HG02588 (cell line): Measurements from ENCODE around the gene RNASEH2B.
A peak's percentile ranks its signal among the peaks of the same experiment; 100 is the strongest.

ENCODE experiments used
- ATAC-seq: cut with Tn5 transposase; IDR thresholded peaks from one replicate; pipeline ENCODE4 v1.9.1; 2021; ENCODE audit warnings: mild to moderate bottlenecking, moderate library complexity; ENCODE audit not compliant: unreplicated experiment

Gene RNASEH2B

DNA sequence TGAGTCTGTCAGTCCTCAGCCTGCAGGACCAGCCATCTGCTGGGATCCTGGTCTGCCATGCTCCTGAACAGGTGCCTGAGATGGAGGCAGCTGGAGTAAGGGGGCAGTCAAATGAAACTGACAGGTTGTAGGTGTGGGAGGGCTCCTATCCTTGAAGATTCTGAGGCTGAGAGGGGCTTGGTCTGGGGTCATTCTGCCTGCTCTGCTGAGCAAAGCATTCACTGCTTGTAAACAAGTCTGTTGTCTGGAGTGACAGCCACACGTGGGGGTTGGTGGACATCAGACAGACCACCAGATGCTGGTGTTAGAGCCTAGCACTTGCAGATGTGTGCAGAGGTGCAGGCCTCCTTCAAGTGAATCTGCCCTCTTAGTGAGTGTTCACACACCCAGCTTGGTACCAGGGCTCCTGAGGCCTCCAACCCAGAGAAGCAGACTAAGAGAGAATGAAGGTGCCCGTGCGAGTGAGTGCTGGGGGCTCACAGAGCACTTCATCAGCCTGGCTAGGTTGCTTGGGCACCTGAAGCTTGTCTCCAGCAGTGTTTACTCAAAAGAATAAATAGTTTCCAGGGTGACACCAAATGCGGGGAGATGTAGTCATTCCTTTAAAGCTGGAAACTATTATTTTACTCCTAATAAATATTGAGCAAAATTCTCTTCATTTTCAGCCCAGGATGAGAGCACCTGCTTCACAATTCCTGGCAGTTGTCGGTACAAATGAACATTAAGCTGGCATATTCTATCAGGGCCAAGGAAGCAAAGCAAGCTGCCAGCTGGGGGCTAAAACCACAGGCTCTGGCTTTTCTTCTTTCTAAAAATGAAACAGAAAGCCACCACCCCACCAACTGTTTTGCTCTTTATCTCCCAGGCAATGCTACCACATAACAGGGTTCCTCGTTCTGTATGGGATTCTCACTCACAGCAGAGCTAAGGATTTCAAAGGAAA is 82.3 kb downstream of the RNASEH2B start:
- ATAC-seq = peak; percentile 77

DNA sequence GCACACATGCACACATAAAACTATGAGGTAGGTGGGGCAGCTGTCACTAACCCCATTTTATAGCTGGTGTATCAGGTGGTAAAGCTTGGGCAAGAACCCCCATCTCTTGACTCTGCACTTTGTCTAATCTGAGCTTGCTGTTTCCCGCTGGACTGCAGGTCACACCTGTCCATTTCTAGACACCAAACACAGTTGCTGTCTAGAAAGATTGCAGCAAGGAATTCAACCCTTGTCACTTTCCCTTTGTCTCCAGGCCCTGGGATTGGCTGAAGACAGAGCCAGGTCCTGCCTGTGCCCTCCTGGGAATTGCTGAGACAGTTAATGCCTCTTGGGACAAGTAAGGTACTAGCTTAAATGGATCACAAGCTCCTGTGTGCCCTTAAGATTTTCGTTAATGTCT is 83.8 kb downstream of the RNASEH2B start:
- ATAC-seq = no peak

DNA sequence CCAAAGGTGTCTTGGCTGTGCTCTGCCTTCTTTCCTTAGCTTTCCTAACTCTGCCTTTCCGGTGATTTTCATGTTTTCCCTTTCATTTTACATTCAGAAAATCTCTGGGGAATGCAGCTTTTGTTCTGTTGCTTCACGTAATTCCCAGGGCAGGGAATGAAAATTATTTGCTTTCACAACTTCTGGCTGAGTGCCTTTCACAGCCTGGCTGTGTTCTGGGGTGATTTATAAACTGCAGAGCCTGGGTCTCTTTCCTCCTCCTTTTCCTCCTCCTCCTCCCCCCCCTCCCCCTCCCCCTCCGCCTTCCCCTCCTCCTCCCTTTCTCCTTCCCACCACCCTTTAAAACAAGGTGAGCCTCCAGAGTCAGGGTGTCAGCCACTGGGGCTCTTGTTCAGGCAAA is 84.3 kb downstream of the RNASEH2B start:
- no peak for ATAC-seq

GRCh38 chr13:50994651-50995050 is 85.1 kb downstream of the RNASEH2B start:
- ATAC-seq = no peak

GRCh38 chr13:50995854-50996253 is 86.3 kb downstream of the RNASEH2B start:
- no peak for ATAC-seq

GRCh38 chr13:50998326-50998725 is 88.7 kb downstream of the RNASEH2B start:
- no peak for ATAC-seq

DNA sequence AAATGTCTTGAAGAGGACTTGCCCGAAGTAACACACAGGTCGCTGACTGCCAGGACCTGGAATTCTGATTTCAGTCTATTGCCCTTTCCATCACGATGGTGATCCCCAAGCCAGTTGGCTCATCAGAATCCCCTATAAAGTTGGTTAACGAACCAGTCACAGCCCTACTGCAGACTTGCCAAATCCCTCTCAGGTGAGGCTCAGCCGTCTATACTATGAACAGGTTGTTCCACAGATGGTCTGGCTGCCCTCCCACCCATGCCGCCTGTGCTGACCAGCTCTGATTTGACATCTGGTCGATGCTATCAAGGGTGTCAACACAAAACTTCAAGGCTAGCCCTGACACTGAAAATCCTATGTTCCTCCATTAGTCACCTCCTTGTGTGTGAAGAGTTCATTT is 90.0 kb downstream of the RNASEH2B start:
- ATAC-seq = no peak

GRCh38 chr13:51000061-51000460 is 90.5 kb downstream of the RNASEH2B start:
- no peak for ATAC-seq

GRCh38 chr13:51000571-51001260 is 91.1 kb downstream of the RNASEH2B start:
- no peak for ATAC-seq

GRCh38 chr13:51001335-51001734 is 91.7 kb downstream of the RNASEH2B start:
- ATAC-seq = no peak

DNA sequence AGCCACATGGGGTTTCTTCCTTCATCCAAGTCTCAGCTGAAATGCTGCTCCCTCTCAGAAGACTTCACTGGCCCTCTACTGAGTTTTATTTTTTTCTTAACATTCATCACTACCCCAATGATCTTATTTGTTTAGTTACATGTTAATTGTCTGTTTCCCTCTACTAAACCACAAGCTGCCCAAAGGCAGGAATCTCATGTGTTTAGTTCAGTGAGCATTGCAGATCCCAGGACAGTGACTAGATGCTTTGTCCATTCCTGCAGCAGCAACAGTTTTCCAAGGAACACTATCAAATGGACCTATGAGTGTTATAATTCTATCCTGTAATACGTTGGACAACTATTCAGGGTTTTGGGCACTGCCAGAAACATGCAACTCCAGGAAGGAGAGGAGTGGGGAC is 93.1 kb downstream of the RNASEH2B start:
- no peak for ATAC-seq

GRCh38 chr13:51003642-51004041 is 94.1 kb downstream of the RNASEH2B start:
- no peak for ATAC-seq

GRCh38 chr13:51004111-51004865 is 94.7 kb downstream of the RNASEH2B start:
- no peak for ATAC-seq

GRCh38 chr13:51004918-51005460 is 95.4 kb downstream of the RNASEH2B start:
- ATAC-seq = no peak

- no peak for ATAC-seq
Measured at GRCh38 chr13:51005566-51005965, 96.0 kb downstream of the RNASEH2B start.
